SW 1271 (cell line): ENCODE results near the gene GPR137.

Experiments used
- DNase-seq, 2 experiments: peaks; one replicate each; lab custom pipeline; 2025; lab: John Stamatoyannopoulos, UW

The GPR137 gene

DNA sequence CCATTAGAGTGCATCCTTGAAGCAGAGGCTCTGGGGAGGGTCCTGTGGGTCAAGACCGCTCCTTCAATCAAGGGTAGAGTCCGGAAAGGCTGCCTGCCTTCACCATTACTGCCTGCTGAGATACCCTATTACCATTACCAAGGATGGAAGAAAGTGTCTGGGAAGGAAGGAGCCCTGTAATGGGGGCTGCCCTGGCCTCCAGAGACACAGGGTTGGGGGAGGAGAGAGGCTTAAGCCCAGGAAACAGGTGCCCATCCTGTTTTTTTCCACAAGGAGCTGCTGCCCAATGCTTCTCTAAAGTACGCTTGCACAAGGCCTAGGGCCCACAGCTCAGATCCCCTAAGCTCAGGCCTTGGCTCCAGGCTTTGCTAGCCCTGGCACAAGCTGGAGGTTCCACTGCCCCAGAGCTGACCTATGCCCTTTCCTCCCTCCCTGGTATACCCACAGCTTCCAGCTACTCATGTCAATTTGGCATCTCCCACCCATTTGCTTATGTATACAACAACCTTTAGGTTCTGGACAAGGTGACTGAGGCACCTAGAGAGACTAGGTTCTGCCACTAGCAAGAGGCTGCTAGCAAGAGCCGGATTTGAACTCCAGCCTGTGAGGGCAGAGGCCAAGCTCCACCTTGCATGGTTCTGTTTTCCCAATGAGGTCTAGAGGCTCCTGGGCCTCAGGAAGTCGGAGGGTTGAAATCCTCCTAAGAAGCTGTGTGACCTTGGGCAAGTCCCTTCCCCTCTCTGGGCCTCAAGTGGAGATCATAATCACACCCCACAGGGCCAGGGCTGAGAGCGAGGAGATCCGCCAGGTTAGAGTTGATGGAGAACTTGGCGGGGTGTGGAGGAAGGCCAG is 35.9 kb upstream of the GPR137 start:
- no peak for DNase-seq

DNA sequence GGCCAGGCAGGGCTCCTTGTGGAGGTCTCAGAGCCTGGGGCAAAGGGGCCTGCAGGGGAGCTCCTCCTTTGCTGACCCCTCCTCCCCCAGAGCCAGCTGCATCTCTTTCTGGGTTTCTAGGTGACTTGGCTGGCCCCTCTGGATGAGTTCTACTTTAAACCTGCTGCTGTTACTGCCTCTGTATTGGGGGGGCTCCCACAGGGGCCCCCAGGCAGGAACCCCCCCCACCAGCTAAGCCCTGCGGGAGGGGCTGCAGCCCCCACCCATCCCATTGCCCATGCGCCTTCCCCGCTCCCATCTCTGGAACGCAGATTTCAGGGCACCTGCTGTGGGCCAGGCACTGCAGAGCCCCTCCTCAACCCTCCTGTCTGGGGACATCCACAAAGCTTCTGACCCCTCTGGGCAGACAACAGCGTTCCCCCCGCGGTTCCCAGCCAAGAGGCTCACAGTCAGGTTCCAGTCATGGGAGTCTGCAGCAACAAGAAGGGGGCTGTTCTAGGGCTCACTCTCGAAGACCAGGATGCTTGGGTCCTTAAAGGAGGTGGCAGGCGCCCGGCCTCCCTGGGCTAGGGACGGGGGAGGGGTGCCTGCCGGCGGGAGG is 35.1 kb upstream of the GPR137 start:
- DNase-seq: no peak

DNA sequence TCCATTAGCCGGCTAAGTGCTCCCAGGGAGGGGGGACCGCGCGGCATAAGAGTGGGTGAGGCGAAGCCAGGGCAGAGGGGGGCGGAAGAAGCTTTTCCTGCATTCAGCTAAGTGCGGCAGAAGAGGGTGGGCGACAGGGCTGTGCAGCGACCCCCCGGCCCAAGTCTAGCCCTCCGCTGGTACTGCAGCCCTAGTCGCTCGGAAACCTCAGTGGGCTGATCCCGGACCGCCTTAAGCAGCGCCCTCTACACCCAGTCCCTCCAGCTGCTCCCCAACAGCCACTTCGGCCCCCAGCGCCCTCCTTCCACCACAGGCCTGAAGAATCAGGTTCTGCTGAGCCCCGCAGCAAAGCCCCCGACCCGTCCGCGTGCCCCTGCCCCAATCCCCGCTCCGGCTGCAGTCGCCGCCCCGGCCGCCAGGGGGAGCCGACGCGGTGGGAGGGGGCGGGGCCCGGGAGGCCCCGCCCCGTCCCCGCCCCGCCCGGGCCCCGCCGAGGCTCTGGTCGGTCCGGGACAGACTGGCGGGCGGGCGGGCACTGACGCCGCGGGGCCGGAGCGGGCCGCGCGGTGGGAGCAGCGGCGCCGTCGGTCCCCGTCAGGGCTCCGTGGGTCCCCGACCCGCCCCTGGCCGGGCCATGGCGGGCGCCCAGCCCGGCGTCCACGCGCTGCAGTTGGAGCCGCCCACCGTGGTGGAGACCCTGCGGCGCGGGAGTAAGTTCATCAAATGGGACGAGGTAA is 34.5 kb upstream of the GPR137 start, which contains the start of gene PLCB3:
TSS of gene PLCB3 (plus strand) at position 515 of the 737 bp plus-strand sequence. CDS start at position 635, 120 bp downstream.
- DNase-seq: peak in 1 of 2 experiments; percentile 35

DNA sequence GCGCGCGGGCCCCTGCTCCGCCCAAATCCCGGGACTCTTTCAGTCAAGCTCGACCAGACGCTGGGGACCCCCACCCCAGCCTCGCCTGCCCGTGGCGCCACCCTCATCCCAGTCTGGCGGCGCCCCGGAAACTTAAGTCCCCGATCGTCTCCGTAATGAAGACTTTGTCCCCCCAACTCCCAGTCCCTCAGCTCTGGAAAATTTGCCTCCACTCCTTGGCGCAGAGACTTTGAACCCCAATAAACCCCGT is 34.0 kb upstream of the GPR137 start:
- DNase-seq: no peak

DNA sequence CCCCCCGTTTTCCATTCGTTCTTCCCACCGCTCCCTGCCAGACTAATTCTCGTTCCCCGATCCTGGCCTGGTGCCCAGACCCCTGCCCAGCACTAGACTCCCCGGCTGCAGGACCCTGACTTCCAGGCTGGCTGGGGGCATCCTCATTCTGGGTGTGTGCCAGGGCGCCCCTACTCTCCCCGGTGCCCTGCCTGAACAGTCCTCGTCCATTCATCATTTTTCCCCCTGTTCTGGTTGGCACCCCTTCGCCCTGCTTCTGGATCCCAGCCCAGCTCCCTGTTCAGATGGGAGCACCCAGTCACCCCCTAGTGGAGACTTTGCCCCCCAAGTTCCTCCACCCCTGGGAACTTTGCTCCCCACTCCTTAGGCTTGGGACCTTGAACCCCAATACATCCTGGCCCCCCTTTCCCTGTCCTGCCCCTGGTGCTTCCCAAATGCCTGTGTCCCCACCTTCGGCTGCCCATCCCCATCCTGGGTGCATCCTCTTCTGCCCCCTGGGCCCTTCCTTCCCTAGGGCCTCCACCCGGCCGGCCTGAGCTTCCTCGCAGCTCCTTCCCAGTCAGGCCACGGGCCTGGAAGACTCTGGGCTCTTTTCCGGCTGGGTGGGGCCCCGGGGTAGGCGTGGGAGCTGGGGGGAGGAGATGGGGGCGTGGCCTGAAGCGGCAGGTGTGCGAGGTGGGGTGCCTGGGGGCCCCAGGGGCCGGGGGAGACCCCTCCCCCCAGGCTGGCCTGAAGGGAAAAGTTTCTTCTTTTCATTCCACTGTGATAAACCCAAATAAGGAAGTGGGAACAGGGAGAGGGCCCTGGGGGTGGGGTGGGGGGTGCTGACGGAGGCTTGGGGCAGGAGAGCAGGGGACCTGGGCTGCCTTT is 33.4 kb upstream of the GPR137 start:
- DNase-seq: peak in 1 of 2 experiments; percentile 44

DNA sequence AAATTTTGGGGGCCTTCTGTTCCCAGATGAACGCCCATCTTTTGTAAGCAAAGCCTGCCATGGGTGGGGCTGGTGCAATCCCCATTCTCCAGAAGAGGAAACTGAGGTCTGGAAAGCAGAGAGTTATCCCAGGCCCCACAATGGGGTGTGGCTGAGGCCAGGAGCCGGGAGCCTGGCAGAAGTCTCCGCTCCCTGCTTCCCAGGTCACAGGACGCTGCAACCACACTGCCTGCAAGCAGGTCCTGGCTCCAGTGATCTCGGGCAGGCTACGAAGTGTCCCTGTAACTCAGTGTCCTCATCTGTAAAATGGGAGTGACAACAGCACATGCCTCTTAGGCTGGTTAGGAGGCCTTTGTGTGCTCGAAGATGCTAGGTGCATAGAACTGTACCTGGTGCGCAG is 32.6 kb upstream of the GPR137 start:
- DNase-seq: no peak

DNA sequence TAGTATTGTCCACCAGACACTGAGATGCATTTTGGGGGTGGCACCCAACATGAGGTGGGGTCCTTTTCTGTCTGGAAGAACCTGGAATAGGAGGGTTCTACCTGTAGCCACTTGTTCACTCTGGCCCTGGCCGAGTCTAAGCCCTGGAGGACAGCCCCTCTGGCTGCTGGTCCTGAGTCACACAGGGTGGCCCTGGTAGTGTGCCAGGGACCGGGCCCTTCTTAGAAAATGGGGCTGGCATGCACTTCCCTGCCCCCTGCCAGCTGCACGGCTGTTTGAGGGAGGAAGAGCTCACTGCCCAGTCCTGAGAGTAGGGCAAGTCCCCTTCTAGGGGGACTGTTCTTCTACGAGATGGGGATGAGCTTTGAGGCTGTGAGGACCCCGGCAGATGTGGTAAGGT is 32.2 kb upstream of the GPR137 start:
- DNase-seq: no peak

DNA sequence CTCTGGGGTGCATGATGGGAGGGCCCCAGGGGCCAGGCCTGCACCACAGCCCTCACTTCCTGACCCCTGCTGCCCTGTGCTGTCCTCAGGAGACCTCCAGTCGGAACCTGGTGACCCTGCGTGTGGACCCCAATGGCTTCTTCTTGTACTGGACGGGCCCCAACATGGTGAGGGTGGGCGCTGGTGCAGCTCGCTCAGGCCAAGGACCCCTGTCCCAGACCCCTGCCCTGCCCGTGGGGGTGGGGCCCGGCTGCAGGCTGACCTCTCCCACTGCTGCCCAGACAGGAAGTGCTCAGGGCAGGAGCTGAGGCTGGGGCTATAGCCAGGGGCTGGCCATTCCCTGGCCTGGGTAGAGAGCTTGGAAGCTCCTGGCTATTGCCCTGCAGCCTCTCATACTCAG is 31.3 kb upstream of the GPR137 start:
- DNase-seq: no peak

DNA sequence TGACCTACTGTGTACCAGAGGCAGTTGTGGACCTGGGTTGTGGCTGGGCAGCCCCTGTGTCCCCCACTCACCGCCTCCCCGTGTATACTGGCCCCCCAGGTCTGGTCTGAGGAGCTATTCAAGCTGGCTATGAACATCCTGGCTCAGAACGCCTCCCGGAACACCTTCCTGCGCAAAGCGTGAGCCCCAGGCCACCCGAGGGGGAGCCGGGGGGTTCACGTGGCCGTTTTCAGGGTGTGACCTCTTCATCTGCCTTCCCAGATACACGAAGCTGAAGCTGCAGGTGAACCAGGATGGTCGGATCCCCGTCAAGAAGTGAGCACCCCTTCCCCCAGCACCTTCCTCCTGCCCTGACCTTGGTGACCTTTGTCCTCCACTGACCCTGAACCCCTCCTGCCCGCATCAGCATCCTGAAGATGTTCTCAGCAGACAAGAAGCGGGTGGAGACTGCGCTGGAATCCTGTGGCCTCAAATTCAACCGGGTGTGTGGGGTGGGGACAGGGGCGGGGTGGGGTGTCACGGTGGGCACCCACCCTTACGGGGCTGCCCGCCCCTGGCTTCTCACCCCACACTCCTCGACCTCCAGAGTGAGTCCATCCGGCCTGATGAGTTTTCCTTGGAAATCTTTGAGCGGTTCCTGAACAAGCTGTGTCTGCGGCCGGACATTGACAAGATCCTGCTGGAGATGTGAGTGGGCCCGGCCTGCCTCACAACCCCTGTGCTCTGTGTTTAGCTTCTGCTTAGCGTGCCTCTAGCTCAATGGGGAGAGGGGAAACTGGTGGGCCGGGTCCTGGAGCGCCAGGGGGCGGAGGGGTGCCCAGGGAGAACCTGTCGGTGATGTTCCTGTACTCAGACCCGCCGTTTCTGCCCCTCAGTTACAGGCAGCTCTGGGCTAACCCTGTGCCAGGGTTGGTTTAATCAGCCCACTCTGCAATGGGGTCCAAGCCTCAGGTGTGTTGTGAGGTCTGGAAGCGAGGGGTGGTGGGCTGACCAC is 30.2 kb upstream of the GPR137 start:
- DNase-seq: no peak

DNA sequence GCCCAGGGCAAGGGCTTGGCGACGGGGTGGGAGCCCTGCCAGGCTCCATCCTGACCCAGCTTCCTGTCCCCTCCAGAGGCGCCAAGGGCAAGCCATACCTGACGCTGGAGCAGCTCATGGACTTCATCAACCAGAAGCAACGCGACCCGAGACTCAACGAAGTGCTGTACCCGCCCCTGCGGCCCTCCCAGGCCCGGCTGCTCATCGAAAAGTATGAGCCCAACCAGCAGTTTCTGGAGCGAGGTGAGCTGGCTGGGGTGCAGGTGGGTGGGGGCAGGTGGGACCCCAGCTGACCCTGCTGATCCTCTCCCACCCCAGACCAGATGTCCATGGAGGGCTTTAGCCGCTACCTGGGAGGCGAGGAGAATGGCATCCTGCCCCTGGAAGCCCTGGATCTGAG is 29.3 kb upstream of the GPR137 start:
- no peak for DNase-seq

DNA sequence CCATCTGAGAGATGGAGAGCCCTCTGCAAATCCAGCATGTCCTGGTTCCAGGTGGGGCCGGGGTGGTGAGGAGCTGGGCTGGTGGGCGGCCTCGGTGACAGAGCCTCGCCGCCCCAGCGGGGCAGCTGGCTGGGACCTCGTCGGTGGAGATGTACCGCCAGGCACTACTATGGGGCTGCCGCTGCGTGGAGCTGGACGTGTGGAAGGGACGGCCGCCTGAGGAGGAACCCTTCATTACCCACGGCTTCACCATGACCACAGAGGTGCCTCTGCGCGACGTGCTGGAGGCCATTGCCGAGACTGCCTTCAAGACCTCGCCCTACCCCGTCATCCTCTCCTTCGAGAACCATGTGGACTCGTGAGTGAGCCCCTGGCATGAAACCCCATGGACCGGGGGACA is 27.3 kb upstream of the GPR137 start:
- DNase-seq: no peak

DNA sequence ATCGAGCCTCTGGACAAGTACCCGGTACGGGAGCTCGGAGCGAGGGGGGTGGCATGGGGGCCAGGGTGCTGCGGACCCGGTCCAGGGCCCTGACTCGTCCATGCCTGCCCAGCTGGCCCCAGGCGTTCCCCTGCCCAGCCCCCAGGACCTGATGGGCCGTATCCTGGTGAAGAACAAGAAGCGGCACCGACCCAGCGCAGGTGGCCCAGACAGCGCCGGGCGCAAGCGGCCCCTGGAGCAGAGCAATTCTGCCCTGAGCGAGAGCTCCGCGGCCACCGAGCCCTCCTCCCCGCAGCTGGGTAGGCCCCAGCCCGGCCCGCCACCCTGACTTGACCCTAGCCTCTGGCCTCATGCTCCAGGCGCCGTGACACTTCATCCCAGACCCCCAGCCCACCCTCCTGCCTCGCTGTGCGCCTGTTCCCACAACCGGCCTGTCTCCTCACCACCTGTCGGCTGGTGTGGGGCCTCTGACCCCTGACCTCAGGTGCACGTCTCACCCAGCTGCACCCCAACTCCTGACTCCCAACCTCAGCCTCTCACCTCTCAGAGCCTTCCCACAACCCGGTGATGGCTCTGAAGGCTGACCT is 26.6 kb upstream of the GPR137 start:
- no peak for DNase-seq

DNA sequence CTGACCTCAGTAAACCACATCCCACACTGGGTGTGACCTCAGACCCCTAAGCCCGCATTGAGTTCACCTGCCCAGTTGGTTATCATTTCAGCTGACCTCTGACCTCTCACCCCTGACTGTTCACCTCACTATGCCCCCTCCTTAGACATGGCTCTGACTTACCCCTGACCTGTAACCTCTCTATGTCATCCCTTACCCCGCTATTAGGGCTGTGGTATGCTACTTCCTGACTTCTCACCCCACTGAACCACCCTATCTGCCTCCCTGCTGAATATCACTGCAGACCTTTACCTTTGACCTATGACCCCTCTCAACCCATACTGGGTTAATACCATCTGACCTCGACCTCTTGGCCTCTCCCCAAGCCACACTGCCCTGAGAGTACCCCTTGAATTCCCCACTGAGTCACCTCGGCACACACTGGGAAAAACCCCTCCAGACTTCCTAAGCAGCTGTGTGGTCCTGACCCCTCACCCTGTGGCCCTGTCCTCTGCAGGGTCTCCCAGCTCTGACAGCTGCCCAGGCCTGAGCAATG is 26.0 kb upstream of the GPR137 start:
- no peak for DNase-seq

DNA sequence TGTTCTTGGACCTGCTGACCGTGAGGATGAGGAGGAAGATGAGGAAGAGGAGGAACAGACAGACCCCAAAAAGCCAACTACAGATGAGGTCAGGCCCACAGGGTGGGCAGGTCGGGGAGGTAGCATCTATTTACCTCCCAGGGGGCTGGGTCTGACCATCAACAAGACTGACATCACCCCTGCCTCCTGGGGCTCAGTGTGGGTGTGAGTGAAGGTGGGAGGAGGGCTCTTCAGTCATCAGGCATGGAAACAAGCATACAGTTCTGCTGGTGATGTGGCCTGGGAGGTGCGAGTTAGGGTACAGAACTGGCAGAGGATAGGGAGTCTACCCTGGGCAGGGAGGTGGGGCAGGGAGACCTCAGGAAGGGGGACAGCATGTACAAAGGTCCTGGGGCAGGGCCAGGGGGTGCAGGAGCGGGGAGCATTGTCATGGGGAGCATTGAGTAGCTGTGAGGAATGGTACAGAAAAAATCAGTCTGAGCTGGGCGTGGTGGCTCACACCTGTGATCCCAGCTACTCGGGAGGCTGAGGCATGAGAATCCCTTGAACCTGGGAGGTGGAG is 25.4 kb upstream of the GPR137 start:
- DNase-seq: no peak

DNA sequence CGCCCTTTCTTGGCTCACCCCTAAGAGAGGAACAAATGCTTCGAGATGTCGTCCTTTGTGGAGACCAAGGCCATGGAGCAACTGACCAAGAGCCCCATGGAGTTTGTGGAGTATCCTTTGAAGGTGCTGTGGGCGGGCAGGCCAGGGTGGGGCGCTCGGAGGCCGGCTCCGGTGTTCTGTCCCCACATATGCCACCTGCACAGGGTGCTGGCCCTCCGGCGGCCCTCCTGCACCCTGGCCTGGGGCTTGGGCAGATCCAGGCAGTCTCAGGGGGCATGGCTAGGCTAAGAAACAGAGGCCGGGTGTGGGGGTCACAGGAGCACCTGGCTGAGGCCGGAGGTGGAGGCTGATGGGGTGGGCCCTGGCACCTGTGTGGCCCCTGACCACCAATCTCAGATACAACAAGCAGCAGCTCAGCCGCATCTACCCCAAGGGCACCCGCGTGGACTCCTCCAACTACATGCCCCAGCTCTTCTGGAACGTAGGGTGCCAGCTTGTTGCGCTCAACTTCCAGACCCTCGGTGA is 24.0 kb upstream of the GPR137 start:
- no peak for DNase-seq

DNA sequence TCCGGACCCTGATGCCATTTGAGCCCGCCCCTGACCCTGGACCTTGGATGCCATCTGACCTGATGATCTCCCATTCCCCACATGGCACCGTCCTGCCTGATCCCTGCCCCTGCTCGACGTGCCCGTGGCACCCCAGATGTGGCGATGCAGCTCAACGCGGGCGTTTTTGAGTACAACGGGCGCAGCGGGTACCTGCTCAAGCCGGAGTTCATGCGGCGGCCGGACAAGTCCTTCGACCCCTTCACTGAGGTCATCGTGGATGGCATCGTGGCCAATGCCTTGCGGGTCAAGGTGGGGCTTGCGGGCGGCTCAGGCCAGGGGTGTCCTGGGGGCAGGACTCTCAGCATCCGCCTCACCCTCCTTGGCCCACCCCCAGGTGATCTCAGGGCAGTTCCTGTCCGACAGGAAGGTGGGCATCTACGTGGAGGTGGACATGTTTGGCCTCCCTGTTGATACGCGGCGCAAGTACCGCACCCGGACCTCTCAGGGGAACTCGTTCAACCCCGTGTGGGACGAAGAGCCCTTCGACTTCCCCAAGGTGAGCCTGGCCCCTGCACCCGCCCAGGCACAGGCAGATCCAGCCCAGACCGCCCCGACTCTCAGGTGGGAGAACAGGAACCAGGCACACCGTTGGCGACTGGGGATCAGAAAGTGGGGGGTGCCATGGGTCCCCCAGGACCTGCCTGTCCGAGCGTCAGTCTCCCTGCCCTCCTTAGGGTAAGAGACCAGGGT is 23.2 kb upstream of the GPR137 start:
- no peak for DNase-seq

DNA sequence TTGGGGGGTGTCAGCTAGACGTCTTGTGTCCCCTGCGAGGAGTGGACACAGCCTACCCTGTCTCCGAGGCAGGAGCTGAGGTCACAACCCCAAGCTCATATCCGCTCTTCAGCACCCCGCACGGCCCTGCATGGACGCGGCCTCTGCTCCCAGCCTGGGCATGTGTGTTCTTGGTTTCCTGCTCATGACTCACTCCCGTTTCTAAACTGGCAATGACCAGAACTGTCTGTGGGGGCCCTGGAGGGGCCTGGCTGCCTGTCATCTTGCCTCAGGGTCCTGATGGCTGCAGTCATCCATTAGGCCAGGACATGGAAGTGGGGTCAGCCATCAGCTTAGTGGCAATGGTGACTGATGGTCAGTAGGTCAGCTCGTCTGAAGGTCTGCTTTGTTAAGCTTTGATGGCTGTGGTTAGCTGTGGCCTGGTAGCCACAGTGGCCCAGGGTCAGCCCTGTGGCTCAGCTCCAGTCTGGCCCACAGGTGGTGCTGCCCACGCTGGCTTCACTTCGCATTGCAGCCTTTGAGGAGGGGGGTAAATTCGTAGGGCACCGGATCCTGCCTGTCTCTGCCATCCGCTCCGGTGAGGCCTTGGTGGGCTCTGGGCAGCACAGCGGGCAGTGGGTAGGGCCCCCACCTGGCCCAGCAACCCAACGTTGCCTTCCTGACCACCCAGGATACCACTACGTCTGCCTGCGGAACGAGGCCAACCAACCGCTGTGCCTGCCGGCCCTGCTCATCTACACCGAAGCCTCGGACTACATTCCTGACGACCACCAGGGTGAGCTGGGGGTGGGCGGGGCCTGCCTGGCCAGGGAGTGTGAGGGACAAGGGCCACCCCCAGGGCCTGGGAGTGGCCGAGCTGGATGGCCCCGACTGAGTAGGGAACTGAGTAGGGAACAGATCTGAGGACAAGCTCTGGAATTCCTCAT is 22.4 kb upstream of the GPR137 start:
- no peak for DNase-seq

DNA sequence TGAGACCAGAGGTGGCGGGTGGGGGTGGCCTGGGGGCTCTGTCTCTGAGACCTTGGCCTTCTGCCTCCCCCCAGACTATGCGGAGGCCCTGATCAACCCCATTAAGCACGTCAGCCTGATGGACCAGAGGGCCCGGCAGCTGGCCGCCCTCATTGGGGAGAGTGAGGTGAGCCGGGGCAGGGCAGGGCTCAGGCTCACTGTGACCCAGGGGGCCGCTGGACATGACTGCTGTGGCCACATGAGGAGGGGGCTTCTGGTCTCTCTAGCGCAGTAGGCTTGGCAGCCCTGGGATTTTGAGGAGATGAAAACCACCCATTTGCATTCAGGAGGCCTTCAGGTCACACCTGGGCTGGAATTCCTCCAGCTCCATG is 21.7 kb upstream of the GPR137 start:
- DNase-seq: no peak
